Right hindlimb (tissue), 1 donor: ENCODE results near the gene TMEM42.

Experiments used
- DNase-seq: peaks from one replicate; pipeline ENCODE4 v3.0.0-alpha.2; 2018

The TMEM42 gene

DNA sequence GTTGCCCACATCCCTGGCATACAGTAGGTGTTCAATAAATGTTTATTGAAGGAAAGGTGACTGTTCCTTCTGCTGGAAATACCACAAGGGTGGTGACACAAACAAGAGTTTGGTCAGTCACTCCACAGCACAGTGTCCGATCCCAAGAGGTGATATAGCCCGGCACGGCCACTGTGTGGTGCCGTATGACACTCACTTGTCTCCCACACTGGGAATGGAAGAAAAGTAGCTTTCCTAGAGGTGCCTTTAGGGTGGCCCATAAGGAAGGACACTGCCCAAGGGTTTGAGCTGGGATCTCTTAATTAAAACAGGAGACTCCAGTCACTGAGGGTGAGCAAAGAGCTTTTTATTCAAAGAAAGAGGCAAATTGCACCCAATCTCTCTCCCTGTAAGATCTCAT lies 53.2 kb downstream of the TMEM42 start:
- DNase-seq, result no peak
